SK-N-SH treated with all-trans-retinoic acid at 6 μM for 48 hours (cell line): ENCODE results near the gene XYLB.

Source experiments
- ATAC-seq: fragments of 200-7000 bp; cut with Tn5 transposase; 3 replicates; pipeline ENCODE4 v1.9.1; 2020; ENCODE audit warnings: mild to moderate bottlenecking, moderate library complexity
- ARNTL ChIP-seq: fragments of 450-650 bp; formaldehyde crosslinking; IDR thresholded peaks from 2 replicates; pipeline ENCODE4 v1.5.0; 2020; ENCODE audit warnings: low read depth, mild to moderate bottlenecking, moderate library complexity, borderline replicate concordance
- BACH2 ChIP-seq: fragments of 250-450 bp; sonication (Bioruptor Pico); IDR thresholded peaks from 2 replicates; pipeline ENCODE4 v1.9.0; 2021; ENCODE audit warnings: mild to moderate bottlenecking, borderline replicate concordance
- CSDC2 ChIP-seq: fragments of 250-450 bp; sonication (Bioruptor Pico); IDR thresholded peaks from 2 replicates; pipeline ENCODE4 v1.5.0; 2020; ENCODE audit warnings: mild to moderate bottlenecking, moderate library complexity
- ESRRG ChIP-seq: fragments of 250-450 bp; sonication (Bioruptor Pico); IDR thresholded peaks from 2 replicates; pipeline ENCODE4 v1.6.1; 2021; ENCODE audit warnings: mild to moderate bottlenecking
- GLIS3 ChIP-seq: fragments of 250-450 bp; sonication (Bioruptor Pico); IDR thresholded peaks from 2 replicates; pipeline ENCODE4 v1.5.0; 2020; ENCODE audit warnings: mild to moderate bottlenecking, moderate library complexity
- ISL1 ChIP-seq: fragments of 250-450 bp; sonication (Bioruptor Pico); IDR thresholded peaks from 2 replicates; pipeline ENCODE4 v2.1.2; 2022; ENCODE audit warnings: mild to moderate bottlenecking, moderate library complexity
- OSR1 ChIP-seq: fragments of 250-450 bp; sonication (Bioruptor Pico); IDR thresholded peaks from 2 replicates; pipeline ENCODE4 v1.8.0; 2022; ENCODE audit warnings: moderate library complexity, mild to moderate bottlenecking, inconsistent platforms
- PPARA ChIP-seq: fragments of 250-450 bp; sonication (Bioruptor Pico); IDR thresholded peaks from 2 replicates; pipeline ENCODE4 v1.5.0; 2020; ENCODE audit warnings: mild to moderate bottlenecking, borderline replicate concordance
- RARB ChIP-seq: fragments of 250-450 bp; sonication (Bioruptor Pico); IDR thresholded peaks from 2 replicates; pipeline ENCODE4 v1.8.0; 2021; ENCODE audit warnings: mild to moderate bottlenecking, moderate library complexity
- SNAI2 ChIP-seq: fragments of 250-450 bp; sonication (Bioruptor Pico); IDR thresholded peaks from 2 replicates; pipeline ENCODE4 v1.5.0; 2020; ENCODE audit warnings: mild to moderate bottlenecking, moderate library complexity
- TCF4 ChIP-seq: fragments of 250-450 bp; sonication (Bioruptor Pico); IDR thresholded peaks from 2 replicates; pipeline ENCODE4 v1.8.0; 2021; ENCODE audit warnings: mild to moderate bottlenecking, moderate library complexity, borderline replicate concordance
- TOX ChIP-seq: fragments of 250-450 bp; sonication (Bioruptor Pico); IDR thresholded peaks from 2 replicates; pipeline ENCODE4 v1.8.0; 2021; ENCODE audit warnings: mild to moderate bottlenecking, moderate library complexity, borderline replicate concordance
- ZC3H10 ChIP-seq: fragments of 250-450 bp; sonication (Bioruptor Pico); IDR thresholded peaks from 2 replicates; pipeline ENCODE4 v1.5.1; 2021; ENCODE audit warnings: mild to moderate bottlenecking, moderate library complexity
- ZFP3 ChIP-seq: fragments of 250-450 bp; sonication (Bioruptor Pico); IDR thresholded peaks from 2 replicates; pipeline ENCODE4 v1.5.0; 2020; ENCODE audit warnings: mild to moderate bottlenecking, moderate library complexity
- ZFP30 ChIP-seq: fragments of 450-650 bp; formaldehyde crosslinking; IDR thresholded peaks from 2 replicates; pipeline ENCODE4 v1.5.0; 2022; ENCODE audit warnings: mild to moderate bottlenecking, moderate library complexity
- ZNF565 ChIP-seq: fragments of 450-650 bp; formaldehyde crosslinking; conservative IDR thresholded peaks from 2 replicates; pipeline ENCODE4 v1.5.0; 2020; ENCODE audit warnings: low read depth, mild to moderate bottlenecking, moderate library complexity
- ZNF70 ChIP-seq: fragments of 450-650 bp; formaldehyde crosslinking; IDR thresholded peaks from 2 replicates; pipeline ENCODE4 v1.5.0; 2020; ENCODE audit warnings: mild to moderate bottlenecking, moderate library complexity
- TF ChIP-seq, protein P1 (sequence below): fragments of 250-450 bp; sonication (Bioruptor Pico); IDR thresholded peaks from 2 replicates; pipeline ENCODE4 v1.5.1; 2020; ENCODE audit warnings: low read depth, mild to moderate bottlenecking, moderate library complexity
- TF ChIP-seq, protein P2 (sequence below): fragments of 250-450 bp; sonication (Bioruptor Pico); IDR thresholded peaks from 2 replicates; pipeline ENCODE4 v1.8.0; 2020; ENCODE audit warnings: mild to moderate bottlenecking, moderate library complexity, borderline replicate concordance
- TF ChIP-seq, protein P3 (sequence below): fragments of 250-450 bp; sonication (Bioruptor Pico); IDR thresholded peaks from 2 replicates; pipeline ENCODE4 v1.8.0; 2021; ENCODE audit warnings: low read depth, mild to moderate bottlenecking, moderate library complexity, borderline replicate concordance
- TF ChIP-seq, protein P4 (sequence below): fragments of 250-450 bp; sonication (Bioruptor Pico); IDR thresholded peaks from 2 replicates; pipeline ENCODE4 v1.5.1; 2021; ENCODE audit warnings: mild to moderate bottlenecking, moderate library complexity

XYLB gene

DNA sequence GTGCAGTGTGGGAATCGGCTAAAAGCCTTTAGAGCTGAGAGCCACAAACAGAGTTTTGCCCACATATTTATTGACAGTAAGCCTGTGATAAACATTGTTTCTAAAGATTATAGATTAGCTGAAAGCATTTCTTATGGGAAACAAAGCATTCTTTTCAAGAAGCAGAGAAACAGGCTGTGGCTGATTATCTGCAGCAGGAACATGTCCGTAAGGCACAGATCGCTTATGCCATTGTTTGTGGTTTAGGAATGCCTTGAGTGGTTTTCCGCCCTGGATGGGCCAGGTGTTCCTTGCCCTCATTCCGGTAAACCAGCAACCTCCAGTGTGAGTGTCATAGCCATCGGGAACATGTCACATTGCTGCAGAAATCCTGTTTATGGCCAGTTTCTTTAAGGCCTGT lies 12.5 kb downstream of the XYLB start:
- no peak for ATAC-seq
- TF ChIP-seq GLIS3 (CRISPR knock-in tag), result no peak
- no peak for TF ChIP-seq TCF4 (CRISPR knock-in tag)
- TF ChIP-seq OSR1 (CRISPR knock-in tag), result no peak
- no peak for TF ChIP-seq ESRRG (CRISPR knock-in tag)
- TF ChIP-seq ZFP30 (CRISPR knock-in tag), result no peak
- TF ChIP-seq, protein P1, sequence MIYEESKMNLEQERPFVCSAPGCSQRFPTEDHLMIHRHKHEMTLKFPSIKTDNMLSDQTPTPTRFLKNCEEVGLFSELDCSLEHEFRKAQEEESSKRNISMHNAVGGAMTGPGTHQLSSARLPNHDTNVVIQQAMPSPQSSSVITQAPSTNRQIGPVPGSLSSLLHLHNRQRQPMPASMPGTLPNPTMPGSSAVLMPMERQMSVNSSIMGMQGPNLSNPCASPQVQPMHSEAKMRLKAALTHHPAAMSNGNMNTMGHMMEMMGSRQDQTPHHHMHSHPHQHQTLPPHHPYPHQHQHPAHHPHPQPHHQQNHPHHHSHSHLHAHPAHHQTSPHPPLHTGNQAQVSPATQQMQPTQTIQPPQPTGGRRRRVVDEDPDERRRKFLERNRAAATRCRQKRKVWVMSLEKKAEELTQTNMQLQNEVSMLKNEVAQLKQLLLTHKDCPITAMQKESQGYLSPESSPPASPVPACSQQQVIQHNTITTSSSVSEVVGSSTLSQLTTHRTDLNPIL (CRISPR knock-in tag), result no peak
- no peak for TF ChIP-seq TOX (CRISPR knock-in tag)
- no peak for TF ChIP-seq RARB (CRISPR knock-in tag)
- TF ChIP-seq BACH2, result no peak
- TF ChIP-seq, protein P2, sequence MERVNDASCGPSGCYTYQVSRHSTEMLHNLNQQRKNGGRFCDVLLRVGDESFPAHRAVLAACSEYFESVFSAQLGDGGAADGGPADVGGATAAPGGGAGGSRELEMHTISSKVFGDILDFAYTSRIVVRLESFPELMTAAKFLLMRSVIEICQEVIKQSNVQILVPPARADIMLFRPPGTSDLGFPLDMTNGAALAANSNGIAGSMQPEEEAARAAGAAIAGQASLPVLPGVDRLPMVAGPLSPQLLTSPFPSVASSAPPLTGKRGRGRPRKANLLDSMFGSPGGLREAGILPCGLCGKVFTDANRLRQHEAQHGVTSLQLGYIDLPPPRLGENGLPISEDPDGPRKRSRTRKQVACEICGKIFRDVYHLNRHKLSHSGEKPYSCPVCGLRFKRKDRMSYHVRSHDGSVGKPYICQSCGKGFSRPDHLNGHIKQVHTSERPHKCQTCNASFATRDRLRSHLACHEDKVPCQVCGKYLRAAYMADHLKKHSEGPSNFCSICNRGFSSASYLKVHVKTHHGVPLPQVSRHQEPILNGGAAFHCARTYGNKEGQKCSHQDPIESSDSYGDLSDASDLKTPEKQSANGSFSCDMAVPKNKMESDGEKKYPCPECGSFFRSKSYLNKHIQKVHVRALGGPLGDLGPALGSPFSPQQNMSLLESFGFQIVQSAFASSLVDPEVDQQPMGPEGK (CRISPR knock-in tag), result no peak
- TF ChIP-seq, protein P3, sequence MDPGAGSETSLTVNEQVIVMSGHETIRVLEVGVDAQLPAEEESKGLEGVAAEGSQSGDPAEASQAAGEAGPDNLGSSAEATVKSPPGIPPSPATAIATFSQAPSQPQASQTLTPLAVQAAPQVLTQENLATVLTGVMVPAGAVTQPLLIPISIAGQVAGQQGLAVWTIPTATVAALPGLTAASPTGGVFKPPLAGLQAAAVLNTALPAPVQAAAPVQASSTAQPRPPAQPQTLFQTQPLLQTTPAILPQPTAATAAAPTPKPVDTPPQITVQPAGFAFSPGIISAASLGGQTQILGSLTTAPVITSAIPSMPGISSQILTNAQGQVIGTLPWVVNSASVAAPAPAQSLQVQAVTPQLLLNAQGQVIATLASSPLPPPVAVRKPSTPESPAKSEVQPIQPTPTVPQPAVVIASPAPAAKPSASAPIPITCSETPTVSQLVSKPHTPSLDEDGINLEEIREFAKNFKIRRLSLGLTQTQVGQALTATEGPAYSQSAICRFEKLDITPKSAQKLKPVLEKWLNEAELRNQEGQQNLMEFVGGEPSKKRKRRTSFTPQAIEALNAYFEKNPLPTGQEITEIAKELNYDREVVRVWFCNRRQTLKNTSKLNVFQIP (CRISPR knock-in tag), result no peak
- no peak for TF ChIP-seq PPARA (CRISPR knock-in tag)
- TF ChIP-seq SNAI2, result no peak

DNA sequence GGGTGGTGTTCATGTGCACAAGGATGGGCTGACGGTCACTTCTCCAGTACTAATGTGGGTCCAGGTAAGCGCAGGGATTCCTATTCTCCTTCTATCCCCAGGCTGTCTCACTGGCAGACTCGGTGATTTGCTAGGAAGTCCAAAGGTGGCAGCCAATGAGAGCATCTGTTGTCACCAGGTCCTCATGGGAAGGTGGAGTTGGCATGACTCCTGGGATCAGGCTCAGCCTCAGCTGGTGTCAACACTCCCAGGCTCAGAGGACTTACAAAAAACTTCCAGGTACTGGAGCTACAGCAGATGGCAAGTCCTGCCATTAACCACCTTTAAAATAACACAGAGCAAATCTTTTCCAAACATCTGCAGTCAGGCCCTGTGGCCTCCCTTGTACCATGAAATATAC lies 13.8 kb downstream of the XYLB start:
- no peak for TF ChIP-seq CSDC2 (CRISPR knock-in tag)
- TF ChIP-seq, protein P4, sequence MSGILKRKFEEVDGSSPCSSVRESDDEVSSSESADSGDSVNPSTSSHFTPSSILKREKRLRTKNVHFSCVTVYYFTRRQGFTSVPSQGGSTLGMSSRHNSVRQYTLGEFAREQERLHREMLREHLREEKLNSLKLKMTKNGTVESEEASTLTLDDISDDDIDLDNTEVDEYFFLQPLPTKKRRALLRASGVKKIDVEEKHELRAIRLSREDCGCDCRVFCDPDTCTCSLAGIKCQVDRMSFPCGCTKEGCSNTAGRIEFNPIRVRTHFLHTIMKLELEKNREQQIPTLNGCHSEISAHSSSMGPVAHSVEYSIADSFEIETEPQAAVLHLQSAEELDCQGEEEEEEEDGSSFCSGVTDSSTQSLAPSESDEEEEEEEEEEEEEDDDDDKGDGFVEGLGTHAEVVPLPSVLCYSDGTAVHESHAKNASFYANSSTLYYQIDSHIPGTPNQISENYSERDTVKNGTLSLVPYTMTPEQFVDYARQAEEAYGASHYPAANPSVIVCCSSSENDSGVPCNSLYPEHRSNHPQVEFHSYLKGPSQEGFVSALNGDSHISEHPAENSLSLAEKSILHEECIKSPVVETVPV (CRISPR knock-in tag), result no peak
- no peak for ATAC-seq

DNA sequence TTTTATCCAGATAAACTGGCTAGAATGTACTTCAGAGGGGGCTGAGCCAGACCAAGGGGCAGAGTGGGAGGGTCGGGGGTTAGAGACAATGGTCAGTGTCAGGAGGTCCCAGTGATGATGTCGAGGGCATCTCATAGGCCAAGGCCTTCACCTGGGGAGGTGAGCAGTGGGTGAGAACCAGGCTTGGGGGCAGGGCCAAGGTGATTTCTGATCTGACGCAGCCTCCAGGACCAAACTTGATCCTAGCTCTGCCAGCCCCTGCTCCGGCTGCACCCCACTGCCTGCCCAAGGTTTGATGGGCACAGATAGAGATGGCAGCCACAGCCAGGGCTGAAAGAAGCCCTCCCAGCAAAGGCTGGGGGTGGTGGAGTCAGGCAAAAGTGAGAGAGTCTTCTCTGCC lies 14.9 kb downstream of the XYLB start:
- ATAC-seq, result no peak
- TF ChIP-seq RARB (CRISPR knock-in tag) (no peak), ZNF565 (CRISPR knock-in tag) (no peak), TCF4 (CRISPR knock-in tag) (no peak), PPARA (CRISPR knock-in tag) (no peak), ZFP30 (CRISPR knock-in tag) (no peak), ARNTL (CRISPR knock-in tag) (no peak), CSDC2 (CRISPR knock-in tag) (no peak), ZFP3 (CRISPR knock-in tag) (no peak), TOX (CRISPR knock-in tag) (no peak), GLIS3 (CRISPR knock-in tag) (no peak), ZC3H10 (CRISPR knock-in tag) (no peak), ZNF70 (CRISPR knock-in tag) (no peak), SNAI2 (no peak), ISL1 (CRISPR knock-in tag) (no peak), ESRRG (CRISPR knock-in tag) (no peak)
- TF ChIP-seq, protein P2 (CRISPR knock-in tag), result no peak
- TF ChIP-seq, protein P3 (CRISPR knock-in tag), result no peak
- TF ChIP-seq, all 23 proteins: peak for 0
